Right lobe of liver (tissue), 6 donors: ENCODE data around the gene HAUS7. TPM values are rescaled to one million over a fixed set of nuclear protein-coding genes. Genes with fewer than 3 reads are reported as not detected.

Experiments
- ATAC-seq, 4 donors: fragments of 200-7000 bp; cut with Tn5 transposase; one replicate each; pipeline ENCODE4 v1.9.1; 2020; ENCODE audit warnings: mild to moderate bottlenecking in 4 of 4, moderate library complexity in 4 of 4
- DNase-seq, 3 donors: peaks; one replicate each; pipeline ENCODE4 v3.0.0-alpha.2; 2020
- H3K27ac ChIP-seq, 3 donors: fragments of 200-600 bp; one replicate each; pipeline ENCODE4 v1.8.0; 2022
- H3K27me3 ChIP-seq, 2 donors: fragments of 200-600 bp; one replicate each; pipeline ENCODE4 v1.8.0; 2022
- H3K36me3 ChIP-seq, 4 donors: fragments of 200-600 bp; sonication (generic) in 1 of 4; one replicate each; pipeline versions ENCODE4 v1.5.1 to v1.8.0; 2017 to 2022; ENCODE audit warnings: control low read depth in 1 of 4
- H3K4me1 ChIP-seq, 4 donors: fragments of 200-600 bp; sonication (generic) in 1 of 4; one replicate each; pipeline versions ENCODE4 v1.5.1 to v1.8.0; 2017 to 2022; ENCODE audit warnings: control low read depth in 1 of 4
- H3K4me3 ChIP-seq, 3 donors: fragments of 200-600 bp; one replicate each; pipeline ENCODE4 v1.8.0; 2022
- H3K9me3 ChIP-seq, 4 donors: fragments of 200-600 bp; sonication (generic) in 1 of 4; one replicate each; pipeline versions ENCODE4 v1.5.1 to v1.8.0; 2017 to 2022; ENCODE audit warnings: control low read depth in 1 of 4
- POLR2A ChIP-seq: fragments of 450-650 bp; IDR thresholded peaks from one replicate; pipeline ENCODE4 v1.6.1; 2017; ENCODE audit warnings: antibody characterized with exemption, mild to moderate bottlenecking
- WGBS: methylation state at CpG from one replicate; pipeline ENCODE4 v1.1.6; 2018; ENCODE audit warnings: low coverage, low lambda C conversion rate; ENCODE audit not compliant: insufficient coverage; ENCODE audit errors: missing lambda C conversion rate; 5-methylcytosine and 5-hydroxymethylcytosine counted together
- intact Hi-C, 2 donors: fragments of 100-400 bp; cut with DNase I; formaldehyde crosslinking; loops; one replicate each; pipeline versions ENCODE4 v1.11.2 to v1.14.1; 2022
- total RNA-seq, 6 experiments: library from RNA; depleted of rRNA in 2 of 6; stranded (reverse); fragments of >200 nt in 2 of 6; fragmentation: NEBNext Ultra II Directional in 3 of 6; extraction: Animal tissue kit (Norgen Biotek cat#: 25700) in 3 of 6; gene quantifications; one replicate each; pipeline versions ENCODE4 v1.1.0 to v1.2.4, GENCODE V29; 2016 to 2023
- TF ChIP-seq, protein P1 (sequence below), 4 donors: fragments of 200-600 bp in 3 of 4; fragments of 450-650 bp in 1 of 4; IDR thresholded peaks; one replicate each; pipeline versions ENCODE4 v1.5.1 to v1.8.0; 2016 to 2022; ENCODE audit warnings: antibody characterized with exemption in 4 of 4, mild to moderate bottlenecking in 2 of 4
- donor health status: DM: no; HTN: yes; CAD: no.
- donor health status: DM: no; HTN: no; CAD: no.
- donor health status: DM: no; HTN: no; CAD: no.
- donor health status: DM: no; HTN: yes; CAD: no.
- donor health status: DM: no; HTN: yes; CAD: no.

The HAUS7 gene
- total RNA-seq, 6 experiments from 2014 or later = 5.6 to 14.9 (median 8.8) TPM

DNA sequence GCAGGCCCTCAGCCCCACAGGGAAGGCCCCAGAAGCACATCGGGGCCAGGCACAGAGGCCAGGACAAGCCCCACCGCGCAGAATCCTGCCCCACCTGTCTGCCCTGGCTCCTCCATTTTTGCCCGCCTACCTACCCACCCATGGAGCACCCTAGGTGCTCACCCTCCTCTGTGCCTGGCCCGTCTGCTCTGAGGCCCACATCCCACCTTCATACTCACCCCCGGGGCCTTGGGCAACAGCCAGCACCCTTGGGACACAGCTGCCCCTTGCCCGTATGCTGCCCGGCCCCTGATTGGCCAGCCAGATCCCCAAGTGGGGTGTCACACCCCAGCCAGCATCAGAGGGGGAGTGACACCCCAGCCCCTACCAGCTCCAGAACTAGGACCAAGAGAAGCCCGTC lies 13.7 kb downstream of the HAUS7 start:
- peak in 1 of 4 donors; percentile 5 for ATAC-seq
- DNase-seq = no peak
- WGBS = 80% methylated on average over 3 of the region's 9 CpGs
- Histone ChIP-seq H3K27me3 (no peaks in the 10 kb centered on the region), H3K36me3 (no peaks in the 10 kb centered on the region), H3K9me3 (no peaks in the 10 kb centered on the region), H3K4me1 (no peaks in the 10 kb centered on the region), H3K4me3 (no peak overlapping the region), H3K27ac (no peak overlapping the region)
- intact Hi-C loops = no loop called here
- TF ChIP-seq POLR2A = no peak
- TF ChIP-seq, protein P1, sequence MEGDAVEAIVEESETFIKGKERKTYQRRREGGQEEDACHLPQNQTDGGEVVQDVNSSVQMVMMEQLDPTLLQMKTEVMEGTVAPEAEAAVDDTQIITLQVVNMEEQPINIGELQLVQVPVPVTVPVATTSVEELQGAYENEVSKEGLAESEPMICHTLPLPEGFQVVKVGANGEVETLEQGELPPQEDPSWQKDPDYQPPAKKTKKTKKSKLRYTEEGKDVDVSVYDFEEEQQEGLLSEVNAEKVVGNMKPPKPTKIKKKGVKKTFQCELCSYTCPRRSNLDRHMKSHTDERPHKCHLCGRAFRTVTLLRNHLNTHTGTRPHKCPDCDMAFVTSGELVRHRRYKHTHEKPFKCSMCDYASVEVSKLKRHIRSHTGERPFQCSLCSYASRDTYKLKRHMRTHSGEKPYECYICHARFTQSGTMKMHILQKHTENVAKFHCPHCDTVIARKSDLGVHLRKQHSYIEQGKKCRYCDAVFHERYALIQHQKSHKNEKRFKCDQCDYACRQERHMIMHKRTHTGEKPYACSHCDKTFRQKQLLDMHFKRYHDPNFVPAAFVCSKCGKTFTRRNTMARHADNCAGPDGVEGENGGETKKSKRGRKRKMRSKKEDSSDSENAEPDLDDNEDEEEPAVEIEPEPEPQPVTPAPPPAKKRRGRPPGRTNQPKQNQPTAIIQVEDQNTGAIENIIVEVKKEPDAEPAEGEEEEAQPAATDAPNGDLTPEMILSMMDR (IDR thresholded peaks at IDR 0.05) = no peak

DNA sequence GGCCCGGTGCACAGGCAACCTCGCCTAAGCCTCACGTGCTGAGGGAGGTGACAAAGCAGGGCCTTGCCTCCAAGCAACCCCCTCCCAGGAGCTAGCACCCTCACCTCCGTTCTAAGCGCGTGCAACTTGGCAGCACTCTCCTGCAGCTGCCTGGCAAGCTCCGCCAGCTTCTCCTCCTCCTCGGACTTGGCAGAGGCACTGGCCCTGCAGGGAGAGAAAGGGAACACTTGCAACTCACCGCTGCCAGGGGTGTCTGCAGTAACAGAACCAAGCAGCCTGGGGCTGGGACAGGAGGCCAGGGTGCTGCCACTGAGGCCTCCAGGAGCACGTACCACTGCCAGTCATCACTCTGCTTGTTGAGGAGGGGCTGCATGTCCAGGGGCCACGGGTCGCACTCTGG lies 14.2 kb downstream of the HAUS7 start:
- TF ChIP-seq, protein P1 (IDR thresholded peaks at IDR 0.05) = no peak
- no peak for TF ChIP-seq POLR2A
- 30% methylated on average over 2 of the region's 12 CpGs for WGBS
- ATAC-seq = no peak

DNA sequence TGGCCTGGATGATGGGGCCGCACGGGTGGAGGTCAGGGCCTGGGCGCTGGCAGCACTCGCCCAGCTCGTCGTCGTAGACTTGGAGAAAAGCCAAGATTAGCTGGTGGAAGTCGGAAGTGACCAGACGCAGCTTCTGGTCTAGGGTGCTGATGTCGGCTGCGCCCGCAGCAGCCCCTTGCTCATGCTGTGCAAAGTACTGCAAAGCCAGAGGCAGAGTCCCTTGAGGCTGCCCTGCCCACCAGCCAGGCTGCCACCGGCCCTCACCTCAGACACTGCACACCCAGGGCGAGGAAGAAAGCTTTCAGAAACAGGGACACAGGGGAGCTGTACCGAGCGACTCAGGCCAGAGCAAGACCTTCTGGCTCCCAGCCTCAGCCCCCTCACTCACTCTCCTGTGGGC lies 14.8 kb downstream of the HAUS7 start:
- intact Hi-C loops = no loop called here
- DNase-seq = peak in 1 of 3 donors; percentile 43
- Histone ChIP-seq H3K4me3 (no peak overlapping the region), H3K36me3 (no peaks in the 10 kb centered on the region), H3K27me3 (no peaks in the 10 kb centered on the region), H3K4me1 (no peaks in the 10 kb centered on the region), H3K9me3 (no peaks in the 10 kb centered on the region), H3K27ac (no peak overlapping the region)
- no peak for ATAC-seq
- TF ChIP-seq POLR2A = no peak
- TF ChIP-seq, protein P1 (IDR thresholded peaks at IDR 0.05) = no peak
- no CpG with 5 or more reads among the region's 16 CpGs for WGBS

More for the DNA sequence above, 14.2 kb downstream of the HAUS7 start:
- Histone ChIP-seq H3K27ac (no peak overlapping the region), H3K9me3 (no peaks in the 10 kb centered on the region), H3K36me3 (no peaks in the 10 kb centered on the region), H3K27me3 (no peaks in the 10 kb centered on the region), H3K4me1 (no peaks in the 10 kb centered on the region), H3K4me3 (no peak overlapping the region)
- intact Hi-C loops = no loop called here
- DNase-seq = no peak

DNA sequence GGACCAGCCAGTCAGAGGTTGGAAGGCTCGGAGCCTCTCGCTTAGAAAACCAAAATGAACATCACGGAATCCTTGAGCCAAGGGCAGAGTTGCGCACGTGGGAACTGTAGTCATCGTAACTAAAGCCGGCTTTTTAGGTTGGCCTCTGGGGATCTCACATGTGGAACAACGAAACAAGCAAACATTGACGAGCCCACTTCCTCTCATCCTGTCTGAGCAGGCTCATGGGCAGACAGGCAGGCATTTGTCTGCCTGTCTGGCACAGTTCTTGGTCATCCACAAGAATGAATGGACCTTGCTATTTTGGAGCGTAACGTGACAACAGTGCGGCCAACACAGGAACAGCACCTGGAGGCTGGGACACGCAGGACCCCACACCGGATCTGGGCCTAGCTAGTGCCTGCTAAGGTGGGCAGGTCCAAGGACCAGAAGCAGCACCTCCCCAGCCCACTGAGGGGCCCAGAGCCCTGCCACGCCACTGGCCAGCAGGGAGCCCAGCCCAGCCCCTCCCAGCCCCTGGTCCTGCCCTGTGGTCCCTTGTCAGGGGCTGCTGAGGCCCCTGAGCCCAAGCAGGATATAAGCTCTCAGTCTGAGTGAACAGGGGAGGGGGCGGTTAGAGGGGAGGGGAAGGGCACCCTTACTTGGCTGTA lies 15.3 kb downstream of the HAUS7 start:
- intact Hi-C loops = no loop called here
- Histone ChIP-seq H3K4me1 (no peaks in the 10 kb centered on the region), H3K36me3 (no peaks in the 10 kb centered on the region), H3K9me3 (no peaks in the 10 kb centered on the region), H3K27ac (no peak overlapping the region), H3K4me3 (no peak overlapping the region), H3K27me3 (no peaks in the 10 kb centered on the region)
- no peak for ATAC-seq
- WGBS = 84% methylated on average over 5 of the region's 16 CpGs
- no peak for TF ChIP-seq POLR2A
- TF ChIP-seq, protein P1 (IDR thresholded peaks at IDR 0.05) = no peak
- DNase-seq = no peak

DNA sequence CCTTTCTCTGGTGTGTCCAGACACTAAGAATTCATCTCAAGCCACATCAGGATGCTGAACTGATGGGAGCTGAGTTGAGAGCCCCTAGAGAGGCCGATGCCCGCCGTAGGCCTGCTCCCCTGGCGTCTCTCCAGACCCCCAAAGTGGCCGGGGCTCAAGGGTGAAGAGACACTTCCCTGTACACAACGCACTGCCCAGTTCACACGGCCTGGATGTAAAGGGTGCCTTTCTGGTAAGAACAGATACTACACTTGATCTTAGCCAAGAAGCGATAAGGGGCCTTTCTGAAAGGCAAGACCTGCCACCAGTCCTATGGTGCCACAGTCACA lies 19.5 kb downstream of the HAUS7 start:
- Histone ChIP-seq H3K27ac (no peak overlapping the region), H3K36me3 (no peaks in the 10 kb centered on the region), H3K4me3 (no peak overlapping the region), H3K4me1 (no peaks in the 10 kb centered on the region), H3K27me3 (no peaks in the 10 kb centered on the region), H3K9me3 (no peaks in the 10 kb centered on the region)
- DNase-seq (no peak), ATAC-seq (no peak)
- TF ChIP-seq, protein P1 (IDR thresholded peaks at IDR 0.05) = no peak
- TF ChIP-seq POLR2A = no peak
- intact Hi-C loops = no loop called here
- 58% methylated on average over 5 of the region's 8 CpGs for WGBS
